H9 (cell line): ENCODE results near the gene JAG1. TPM values are rescaled to one million over a fixed set of nuclear protein-coding genes. Genes with fewer than 3 reads are reported as not detected.

Source experiments
- DNase-seq: peaks from one replicate; pipeline ENCODE4 v3.0.0-alpha.2; 2017
- H2AFZ ChIP-seq: one replicate; pipeline ENCODE4 v1.6.1; 2013; ENCODE audit warnings: mild to moderate bottlenecking, low read length, control low read depth, moderate library complexity
- H2AK5ac ChIP-seq: 2 replicates; pipeline ENCODE4 v1.6.1; 2013; ENCODE audit warnings: low read length, control low read depth, mixed read lengths; ENCODE audit not compliant: insufficient read length
- H2BK120ac ChIP-seq: one replicate; pipeline ENCODE4 v1.6.1; 2013; ENCODE audit warnings: low read depth, mild to moderate bottlenecking, low read length, control low read depth, inconsistent platforms; ENCODE audit not compliant: poor library complexity, severe bottlenecking
- H2BK12ac ChIP-seq: 2 replicates; pipeline ENCODE4 v1.6.1; 2013; ENCODE audit warnings: low read length, control low read depth, mixed read lengths, low read depth; ENCODE audit not compliant: insufficient read length
- H2BK15ac ChIP-seq: 2 replicates; pipeline ENCODE4 v1.6.1; 2013; ENCODE audit warnings: low read depth, low read length, control low read depth
- H2BK20ac ChIP-seq: one replicate; pipeline ENCODE4 v1.6.1; 2013; ENCODE audit warnings: low read depth, mild to moderate bottlenecking, low read length, control low read depth, inconsistent platforms; ENCODE audit not compliant: poor library complexity, severe bottlenecking
- H2BK5ac ChIP-seq: 2 replicates; pipeline ENCODE4 v1.6.1; 2013; ENCODE audit warnings: low read length, control low read depth, mixed read lengths; ENCODE audit not compliant: insufficient read length
- H3K14ac ChIP-seq: 2 replicates; pipeline ENCODE4 v1.6.1; 2013; ENCODE audit warnings: low read length, control low read depth; ENCODE audit not compliant: insufficient read depth
- H3K18ac ChIP-seq: 2 replicates; pipeline ENCODE4 v1.6.1; 2013; ENCODE audit warnings: low read depth, mild to moderate bottlenecking, mixed read lengths, low read length, control low read depth; ENCODE audit not compliant: insufficient read length
- H3K23ac ChIP-seq: 2 replicates; pipeline ENCODE4 v1.6.1; 2013; ENCODE audit warnings: low read length, control low read depth, mixed read lengths, low read depth; ENCODE audit not compliant: insufficient read length
- H3K23me2 ChIP-seq: 2 replicates; pipeline ENCODE4 v1.6.1; 2013; ENCODE audit warnings: low read depth, mild to moderate bottlenecking, mixed read lengths, low read length, control low read depth; ENCODE audit not compliant: insufficient read length, poor library complexity, severe bottlenecking
- H3K27ac ChIP-seq: 2 replicates; pipeline ENCODE4 v1.5.1; 2013; ENCODE audit warnings: low read length, control low read depth, mixed read lengths, low read depth; ENCODE audit not compliant: insufficient read length
- H3K27me3 ChIP-seq: 2 replicates; pipeline ENCODE4 v1.6.1; 2013; ENCODE audit warnings: low read length, control low read depth, inconsistent platforms; ENCODE audit not compliant: insufficient read depth
- H3K4ac ChIP-seq: 2 replicates; pipeline ENCODE4 v1.6.1; 2013; ENCODE audit warnings: low read depth, mild to moderate bottlenecking, control low read depth, inconsistent platforms, low read length, moderate library complexity
- H3K4me1 ChIP-seq: 2 replicates; pipeline ENCODE4 v1.6.1; 2013; ENCODE audit warnings: low read length, control low read depth, inconsistent platforms; ENCODE audit not compliant: insufficient read depth
- H3K4me2 ChIP-seq: 2 replicates; pipeline ENCODE4 v1.6.1; 2013; ENCODE audit warnings: low read length, control low read depth, mixed read lengths; ENCODE audit not compliant: insufficient read length, insufficient read depth
- H3K56ac ChIP-seq: 2 replicates; pipeline ENCODE4 v1.6.1; 2013; ENCODE audit warnings: low read depth, mild to moderate bottlenecking, mixed read lengths, low read length, control low read depth; ENCODE audit not compliant: insufficient read length
- H3K79me1 ChIP-seq: 2 replicates; pipeline ENCODE4 v1.6.1; 2013; ENCODE audit warnings: low read depth, mild to moderate bottlenecking, moderate library complexity, low read length, control low read depth, inconsistent platforms; ENCODE audit not compliant: insufficient read depth, poor library complexity, severe bottlenecking
- H3K79me2 ChIP-seq: 2 replicates; pipeline ENCODE4 v1.6.1; 2013; ENCODE audit warnings: low read length, control low read depth, inconsistent platforms; ENCODE audit not compliant: insufficient read depth
- H3K9ac ChIP-seq: 2 replicates; pipeline ENCODE4 v1.6.1; 2013; ENCODE audit warnings: low read length, control low read depth, mixed read lengths; ENCODE audit not compliant: insufficient read length; ENCODE audit errors: extremely low read depth
- H3K9me3 ChIP-seq: one replicate; pipeline ENCODE4 v1.6.1; 2013; ENCODE audit warnings: low read depth, low read length, inconsistent platforms; ENCODE audit not compliant: control insufficient read depth
- H3T11ph ChIP-seq: one replicate; pipeline ENCODE4 v1.6.1; 2013; ENCODE audit warnings: mild to moderate bottlenecking, low read length, control low read depth, inconsistent platforms
- H4K20me1 ChIP-seq: one replicate; pipeline ENCODE4 v1.6.1; 2013; ENCODE audit not compliant: control insufficient read depth, insufficient read length, insufficient read depth
- H4K5ac ChIP-seq: 2 replicates; pipeline ENCODE4 v1.6.1; 2013; ENCODE audit warnings: low read depth, mild to moderate bottlenecking, mixed read lengths, low read length, control low read depth; ENCODE audit not compliant: insufficient read length
- H4K8ac ChIP-seq: replicated peaks from 2 replicates; pipeline ENCODE4 v1.6.1; 2013; ENCODE audit warnings: low read length, control low read depth, mixed read lengths, low read depth; ENCODE audit not compliant: insufficient read length
- H4K91ac ChIP-seq: 2 replicates; pipeline ENCODE4 v1.6.1; 2013; ENCODE audit warnings: low read depth, mild to moderate bottlenecking, moderate library complexity, mixed read lengths, low read length, control low read depth; ENCODE audit not compliant: insufficient read length
- H3K27ac Mint-ChIP-seq, 3 experiments: 2 replicates in 2 of 3; 3 replicates in 1 of 3; pipeline ENCODE4 v1.8.0; 2020 to 2021; ENCODE audit warnings: mixed read lengths in 3 of 3, mild to moderate bottlenecking in 1 of 3, moderate library complexity in 1 of 3
- H3K27me3 Mint-ChIP-seq: 2 replicates; pipeline ENCODE4 v1.8.0; 2021; ENCODE audit warnings: low read depth, mild to moderate bottlenecking, moderate library complexity, mixed read lengths
- H3K36me3 Mint-ChIP-seq, 3 experiments: 2 replicates in 2 of 3; 3 replicates in 1 of 3; pipeline ENCODE4 v1.8.0; 2020 to 2021; ENCODE audit warnings: low read depth in 3 of 3, mixed read lengths in 3 of 3; ENCODE audit not compliant: insufficient read depth in 1 of 3
- H3K4me1 Mint-ChIP-seq, 2 experiments: 2 replicates each; pipeline ENCODE4 v1.8.0; 2020; ENCODE audit warnings: mixed read lengths in 2 of 2
- H3K4me3 Mint-ChIP-seq, 2 experiments: 2 replicates in 1 of 2; 3 replicates in 1 of 2; pipeline ENCODE4 v1.8.0; 2020 to 2021; ENCODE audit warnings: mild to moderate bottlenecking in 2 of 2, mixed read lengths in 2 of 2, moderate library complexity in 1 of 2
- H3K9me3 Mint-ChIP-seq, 2 experiments: 2 replicates in 1 of 2; 3 replicates in 1 of 2; pipeline ENCODE4 v1.8.0; 2020; ENCODE audit warnings: mild to moderate bottlenecking in 2 of 2, mixed read lengths in 2 of 2, moderate library complexity in 1 of 2
- WGBS: extraction: QIAGEN DNeasy Blood & Tissue Kit; methylation state at CpG from one replicate; pipeline ENCODE4 v1.1.7; 2013; ENCODE audit warnings: missing lambda C conversion rate, low lambda C conversion rate, mixed read lengths; ENCODE audit not compliant: insufficient read length; ENCODE audit errors: extremely low coverage; 5-methylcytosine and 5-hydroxymethylcytosine counted together
- total RNA-seq: library from RNA; stranded (reverse); gene quantifications from 2 replicates; pipeline ENCODE4 v1.2.1, GENCODE V29; 2021
- TF ChIP-seq, protein P1 (sequence below): fragments of 200-600 bp; sonication (generic); conservative IDR thresholded peaks from 3 replicates; pipeline ENCODE4 v1.8.0; 2021; ENCODE audit warnings: antibody characterized with exemption, mild to moderate bottlenecking

Gene JAG1
- total RNA-seq, 1 experiment from 2014 or later = 58.1 TPM

DNA sequence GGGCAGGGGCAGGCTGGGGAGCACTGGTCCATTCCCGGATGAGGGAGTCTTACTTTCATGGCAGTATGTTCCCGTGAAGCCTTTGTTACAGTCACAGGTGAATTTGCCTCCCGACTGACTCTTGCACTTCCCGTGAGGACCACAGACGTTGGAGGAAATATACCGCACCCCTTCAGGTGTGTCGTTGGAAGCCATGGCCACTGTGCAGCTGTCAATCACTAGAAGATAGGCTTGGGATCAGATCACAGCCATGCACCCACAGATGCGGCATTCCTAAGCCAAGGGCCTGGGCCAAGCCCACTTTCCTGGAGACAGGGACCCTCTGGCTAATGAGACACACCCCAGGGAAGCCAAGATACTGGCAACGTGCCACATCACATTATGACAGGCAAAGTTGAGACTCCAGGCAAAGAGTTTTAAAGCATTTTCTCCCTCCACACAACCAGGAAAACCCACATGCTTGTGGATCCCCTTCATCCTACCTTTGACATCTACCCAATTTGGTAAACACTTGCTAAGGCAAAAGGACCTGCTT is 26.8 kb downstream of the JAG1 start:
- no peaks in the 10 kb centered on the region for H4K20me1 ChIP-seq
- no CpG with 5 or more reads among the region's 9 CpGs for WGBS

More for the DNA sequence above, 26.8 kb downstream of the JAG1 start:
- no peak overlapping the region for H3K18ac ChIP-seq
- no peak overlapping the region for H3K9ac ChIP-seq
- H3T11ph ChIP-seq = no peak overlapping the region
- H3K56ac ChIP-seq = no peak overlapping the region
- H3K9me3 Mint-ChIP-seq = no peaks in the 10 kb centered on the region
- no peak overlapping the region for H3K14ac ChIP-seq
- H2BK12ac ChIP-seq = no peak overlapping the region
- H4K91ac ChIP-seq = no peak overlapping the region
- H2AK5ac ChIP-seq = no peak overlapping the region
- TF ChIP-seq, protein P1, sequence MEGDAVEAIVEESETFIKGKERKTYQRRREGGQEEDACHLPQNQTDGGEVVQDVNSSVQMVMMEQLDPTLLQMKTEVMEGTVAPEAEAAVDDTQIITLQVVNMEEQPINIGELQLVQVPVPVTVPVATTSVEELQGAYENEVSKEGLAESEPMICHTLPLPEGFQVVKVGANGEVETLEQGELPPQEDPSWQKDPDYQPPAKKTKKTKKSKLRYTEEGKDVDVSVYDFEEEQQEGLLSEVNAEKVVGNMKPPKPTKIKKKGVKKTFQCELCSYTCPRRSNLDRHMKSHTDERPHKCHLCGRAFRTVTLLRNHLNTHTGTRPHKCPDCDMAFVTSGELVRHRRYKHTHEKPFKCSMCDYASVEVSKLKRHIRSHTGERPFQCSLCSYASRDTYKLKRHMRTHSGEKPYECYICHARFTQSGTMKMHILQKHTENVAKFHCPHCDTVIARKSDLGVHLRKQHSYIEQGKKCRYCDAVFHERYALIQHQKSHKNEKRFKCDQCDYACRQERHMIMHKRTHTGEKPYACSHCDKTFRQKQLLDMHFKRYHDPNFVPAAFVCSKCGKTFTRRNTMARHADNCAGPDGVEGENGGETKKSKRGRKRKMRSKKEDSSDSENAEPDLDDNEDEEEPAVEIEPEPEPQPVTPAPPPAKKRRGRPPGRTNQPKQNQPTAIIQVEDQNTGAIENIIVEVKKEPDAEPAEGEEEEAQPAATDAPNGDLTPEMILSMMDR = no peak
- H3K79me2 ChIP-seq = no peaks in the 10 kb centered on the region
- no peak overlapping the region for H2BK15ac ChIP-seq
- no peak overlapping the region for H2BK120ac ChIP-seq
- no peak overlapping the region for H3K4me2 ChIP-seq
- H3K27ac Mint-ChIP-seq = peak overlapping the region in 1 of 3 experiments; percentile 18; a peak in 2 of 7 replicates
- H3K4me1 ChIP-seq = peaks cover 12% of the 10 kb centered on the region; the same call in 1 of the 2 replicates
- no peak overlapping the region for H4K5ac ChIP-seq
- H3K27me3 ChIP-seq = no peaks in the 10 kb centered on the region
- H3K23me2 ChIP-seq = no peaks in the 10 kb centered on the region
- H3K23ac ChIP-seq = no peak overlapping the region
- H2BK5ac ChIP-seq = no peak overlapping the region
- peaks cover 58 to 100% (median 88%) of the 10 kb centered on the region in 3 experiments for H3K36me3 Mint-ChIP-seq
- H3K4me1 Mint-ChIP-seq = peaks cover 41 to 47% of the 10 kb centered on the region in 2 experiments
- H3K9me3 ChIP-seq = no peaks in the 10 kb centered on the region
- no peak overlapping the region for H3K4ac ChIP-seq
- H2BK20ac ChIP-seq = no peak overlapping the region
- DNase-seq = no peak
- H3K4me3 Mint-ChIP-seq = no peak overlapping the region
- no peak overlapping the region for H2AFZ ChIP-seq
- H3K79me1 ChIP-seq = peaks cover 4% of the 10 kb centered on the region
- no peaks in the 10 kb centered on the region; the same call in 1 of the 2 replicates for H3K27me3 Mint-ChIP-seq
- no peak overlapping the region for H3K27ac ChIP-seq
- H4K8ac ChIP-seq = no peak overlapping the region
